ENCODE measurements around the gene LYZ.

DNA sequence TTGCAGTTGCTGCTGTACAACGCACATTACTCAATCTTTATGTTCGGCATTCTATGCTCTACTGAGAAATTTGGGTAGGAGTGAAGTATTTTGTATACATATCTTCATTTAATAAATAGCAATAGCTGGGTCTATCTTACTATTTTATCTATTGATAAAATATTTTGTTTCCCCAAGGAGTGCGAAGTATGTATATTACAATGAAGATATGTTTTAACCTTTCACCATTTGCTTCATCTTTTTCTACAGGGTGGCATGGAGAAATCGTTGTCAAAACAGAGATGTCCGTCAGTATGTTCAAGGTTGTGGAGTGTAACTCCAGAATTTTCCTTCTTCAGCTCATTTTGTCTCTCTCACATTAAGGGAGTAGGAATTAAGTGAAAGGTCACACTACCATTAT, 4.7 kb downstream of the LYZ start:
- TF ChIP-seq, protein P1, sequence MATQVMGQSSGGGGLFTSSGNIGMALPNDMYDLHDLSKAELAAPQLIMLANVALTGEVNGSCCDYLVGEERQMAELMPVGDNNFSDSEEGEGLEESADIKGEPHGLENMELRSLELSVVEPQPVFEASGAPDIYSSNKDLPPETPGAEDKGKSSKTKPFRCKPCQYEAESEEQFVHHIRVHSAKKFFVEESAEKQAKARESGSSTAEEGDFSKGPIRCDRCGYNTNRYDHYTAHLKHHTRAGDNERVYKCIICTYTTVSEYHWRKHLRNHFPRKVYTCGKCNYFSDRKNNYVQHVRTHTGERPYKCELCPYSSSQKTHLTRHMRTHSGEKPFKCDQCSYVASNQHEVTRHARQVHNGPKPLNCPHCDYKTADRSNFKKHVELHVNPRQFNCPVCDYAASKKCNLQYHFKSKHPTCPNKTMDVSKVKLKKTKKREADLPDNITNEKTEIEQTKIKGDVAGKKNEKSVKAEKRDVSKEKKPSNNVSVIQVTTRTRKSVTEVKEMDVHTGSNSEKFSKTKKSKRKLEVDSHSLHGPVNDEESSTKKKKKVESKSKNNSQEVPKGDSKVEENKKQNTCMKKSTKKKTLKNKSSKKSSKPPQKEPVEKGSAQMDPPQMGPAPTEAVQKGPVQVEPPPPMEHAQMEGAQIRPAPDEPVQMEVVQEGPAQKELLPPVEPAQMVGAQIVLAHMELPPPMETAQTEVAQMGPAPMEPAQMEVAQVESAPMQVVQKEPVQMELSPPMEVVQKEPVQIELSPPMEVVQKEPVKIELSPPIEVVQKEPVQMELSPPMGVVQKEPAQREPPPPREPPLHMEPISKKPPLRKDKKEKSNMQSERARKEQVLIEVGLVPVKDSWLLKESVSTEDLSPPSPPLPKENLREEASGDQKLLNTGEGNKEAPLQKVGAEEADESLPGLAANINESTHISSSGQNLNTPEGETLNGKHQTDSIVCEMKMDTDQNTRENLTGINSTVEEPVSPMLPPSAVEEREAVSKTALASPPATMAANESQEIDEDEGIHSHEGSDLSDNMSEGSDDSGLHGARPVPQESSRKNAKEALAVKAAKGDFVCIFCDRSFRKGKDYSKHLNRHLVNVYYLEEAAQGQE (IDR thresholded peaks at IDR 0.05; ENCODE audit: insufficient read depth in 1 of 2, low read depth in 2 of 2, low read length in 2 of 2): no peak
- TF ChIP-seq TAF1 (IDR thresholded peaks at IDR 0.05; ENCODE audit: borderline replicate concordance, insufficient read depth, low read length) (no peak), POLR2AphosphoS5 (IDR thresholded peaks at IDR 0.05; ENCODE audit: low read depth, low read length) (no peak), FOXP2 (optimal IDR thresholded peaks at IDR 0.05; ENCODE audit: borderline replicate concordance, extremely low read depth, extremely low read length, insufficient read depth) (no peak)

All from PFSK-1 (cell line).